Adrenal gland (tissue), 12 donors: ENCODE results near the gene STK25. TPM values are rescaled to one million over a fixed set of nuclear protein-coding genes. Genes with fewer than 3 reads are reported as not detected.

ENCODE experiments used
- DNase-seq, 7 donors: peaks; one replicate each; pipeline ENCODE4 v3.0.0-alpha.2; 2019 to 2020
- H3K27ac ChIP-seq, 5 donors: fragments of 200-600 bp; sonication (generic) in 4 of 5; 1 replicate in 3 of 5; 2 replicates in 2 of 5; pipeline versions ENCODE4 v1.5.1 to v1.8.0; 2016 to 2020; ENCODE audit warnings: mild to moderate bottlenecking in 1 of 5
- H3K27me3 ChIP-seq: fragments of 200-600 bp; 2 replicates; pipeline ENCODE4 v1.8.0; 2021
- H3K36me3 ChIP-seq, 2 donors: fragments of 200-600 bp; replicated peaks in 1 of 2; 1 replicate in 1 of 2; 2 replicates in 1 of 2; pipeline versions ENCODE4 v1.5.1 to v1.8.0; 2018 to 2022
- H3K4me1 ChIP-seq, 2 donors: fragments of 200-600 bp; replicated peaks in 1 of 2; 1 replicate in 1 of 2; 2 replicates in 1 of 2; pipeline versions ENCODE4 v1.5.1 to v1.8.0; 2018 to 2021
- H3K4me3 ChIP-seq, 4 donors: fragments of 200-600 bp; sonication (generic) in 3 of 4; one replicate each; pipeline ENCODE4 v1.5.1; 2016 to 2018
- H3K9me3 ChIP-seq, 3 donors: fragments of 200-600 bp; sonication (generic) in 1 of 3; replicated peaks in 1 of 3; 1 replicate in 2 of 3; 2 replicates in 1 of 3; pipeline versions ENCODE4 v1.5.1 to v1.8.0; 2016 to 2021
- CTCF ChIP-seq, 6 experiments: fragments of 450-650 bp in 4 of 6; fragments of 200-600 bp in 2 of 6; sonication (generic) in 1 of 6; IDR thresholded peaks; 1 replicate in 5 of 6; 2 replicates in 1 of 6; pipeline versions ENCODE4 v1.5.1 to v1.8.0; 2016 to 2021; ENCODE audit warnings: antibody characterized with exemption in 6 of 6, mild to moderate bottlenecking in 2 of 6, moderate library complexity in 1 of 6
- POLR2A ChIP-seq, 2 donors: fragments of 450-650 bp; IDR thresholded peaks; one replicate each; pipeline ENCODE4 v1.6.1; 2017; ENCODE audit warnings: antibody characterized with exemption in 2 of 2, mild to moderate bottlenecking in 2 of 2, moderate library complexity in 1 of 2
- WGBS, 4 donors: extraction: QIAGEN DNeasy Blood & Tissue Kit in 2 of 4; methylation state at CpG; one replicate each; pipeline versions ENCODE4 v1.1.5 to v1.1.7; 2013 to 2017; 5-methylcytosine and 5-hydroxymethylcytosine counted together
- intact Hi-C, 2 donors: fragments of 100-400 bp; cut with DNase I; formaldehyde crosslinking; loops; one replicate each; pipeline versions ENCODE4 v1.14.1 to v1.15.0; 2022 to 2023
- polyA plus RNA-seq, 3 donors: library from polyadenylated mRNA; stranded (reverse); fragments of 200-250 nt in 2 of 3; fragments of 350-450 nt in 1 of 3; fragmentation: Illumina TruSeq in 1 of 3; extraction: RNeasy Lipid Tissue Mini Kit (QIAGEN cat#74804) in 1 of 3; gene quantifications; one replicate each; pipeline ENCODE4 v1.2.3, GENCODE V29; 2013 to 2014
- total RNA-seq, 9 donors: library from RNA; depleted of rRNA in 4 of 9; stranded (reverse); fragments of >200 nt in 4 of 9; fragments of 120-200 nt in 1 of 9; fragmentation: NEBNext Ultra II Directional in 1 of 9; extraction: Animal tissue kit (Norgen Biotek cat#: 25700) in 1 of 9; gene quantifications; one replicate each; pipeline versions ENCODE4 v1.1.0 to v1.2.4, GENCODE V29; 2013 to 2023
- donor health status: healthy with polysubstance abuse.
- donor health status: Bipolar disorder and iron deficiency.
- donor health status: DM: yes; HTN: yes; CAD: no.
- donor health status: DM: no; HTN: no; CAD: no.
- donor health status: DM: no; HTN: no; CAD: no.
- donor health status: DM: yes; HTN: yes; CAD: no.

The STK25 gene
- total and polyA plus RNA-seq, 12 donors, result 71.4 to 352 (median 167) TPM

- Histone ChIP-seq H3K27ac (no peak overlapping the region), H3K4me3 (no peak overlapping the region), H3K27me3 (no peaks in the 10 kb centered on the region), H3K4me1 (no peaks in the 10 kb centered on the region), H3K36me3 (no peaks in the 10 kb centered on the region), H3K9me3 (no peaks in the 10 kb centered on the region)
- TF ChIP-seq POLR2A (IDR thresholded peaks at IDR 0.05), result no peak
- TF ChIP-seq CTCF (IDR thresholded peaks at IDR 0.05), result no peak
- intact Hi-C loops, result no loop called here
- no peak for DNase-seq
- WGBS, 4 donors, result 89 to 100% (median 99%) methylated on average over 1 to 2 of the region's 2 CpGs
Observed at GRCh38 chr2:241469746-241470145, 38.6 kb downstream of the STK25 start.

GRCh38 chr2:241468476-241468781 is 40.0 kb downstream of the STK25 start:
- Histone ChIP-seq H3K4me1 (no peaks in the 10 kb centered on the region), H3K27ac (no peak overlapping the region), H3K36me3 (no peaks in the 10 kb centered on the region), H3K27me3 (no peaks in the 10 kb centered on the region), H3K9me3 (no peaks in the 10 kb centered on the region), H3K4me3 (no peak overlapping the region)
- no peak for TF ChIP-seq CTCF (IDR thresholded peaks at IDR 0.05)
- TF ChIP-seq POLR2A (IDR thresholded peaks at IDR 0.05), result no peak
- 79 to 100% (median 85%) methylated on average over 2 of the region's 2 CpGs for WGBS, 4 donors
- intact Hi-C loops, result no loop called here
- no peak for DNase-seq

- intact Hi-C loops, result no loop called here
- Histone ChIP-seq H3K4me1 (no peaks in the 10 kb centered on the region), H3K9me3 (no peaks in the 10 kb centered on the region), H3K4me3 (no peak overlapping the region), H3K27me3 (no peaks in the 10 kb centered on the region), H3K36me3 (no peaks in the 10 kb centered on the region), H3K27ac (no peak overlapping the region)
- no peak for DNase-seq
- TF ChIP-seq POLR2A (IDR thresholded peaks at IDR 0.05) (no peak), CTCF (IDR thresholded peaks at IDR 0.05) (no peak)
- WGBS, 4 donors, result 90 to 96% (median 94%) methylated on average over 12 to 23 of the region's 23 CpGs
Observed at GRCh38 chr2:241467777-241468475, 40.5 kb downstream of the STK25 start.

- H3K27me3 ChIP-seq, result no peaks in the 10 kb centered on the region
- H3K4me1 ChIP-seq, result no peaks in the 10 kb centered on the region
- no peaks in the 10 kb centered on the region for H3K36me3 ChIP-seq
- TF ChIP-seq POLR2A (IDR thresholded peaks at IDR 0.05) (no peak), CTCF (IDR thresholded peaks at IDR 0.05) (no peak)
- no peak overlapping the region for H3K27ac ChIP-seq
- H3K9me3 ChIP-seq, result no peaks in the 10 kb centered on the region
- no peak for DNase-seq
- intact Hi-C loops, result no loop called here
- WGBS, 4 donors, result 87 to 93% (median 92%) methylated on average over 9 to 10 of the region's 10 CpGs; no CpG with 5 or more reads in 1 of the 4 donors
- no peak overlapping the region for H3K4me3 ChIP-seq
Observed at GRCh38 chr2:241466230-241466629, 42.2 kb downstream of the STK25 start.
